H9 (cell line): Measurements from ENCODE around the gene LPGAT1. TPM values are rescaled to one million over a fixed set of nuclear protein-coding genes. Genes with fewer than 3 reads are reported as not detected.

Experiments
- DNase-seq: peaks from one replicate; pipeline ENCODE4 v3.0.0-alpha.2; 2017
- H2AFZ ChIP-seq: one replicate; pipeline ENCODE4 v1.6.1; 2013; ENCODE audit warnings: mild to moderate bottlenecking, low read length, control low read depth, moderate library complexity
- H2AK5ac ChIP-seq: 2 replicates; pipeline ENCODE4 v1.6.1; 2013; ENCODE audit warnings: low read length, control low read depth, mixed read lengths; ENCODE audit not compliant: insufficient read length
- H2BK120ac ChIP-seq: one replicate; pipeline ENCODE4 v1.6.1; 2013; ENCODE audit warnings: low read depth, mild to moderate bottlenecking, low read length, control low read depth, inconsistent platforms; ENCODE audit not compliant: poor library complexity, severe bottlenecking
- H2BK12ac ChIP-seq: 2 replicates; pipeline ENCODE4 v1.6.1; 2013; ENCODE audit warnings: low read length, control low read depth, mixed read lengths, low read depth; ENCODE audit not compliant: insufficient read length
- H2BK15ac ChIP-seq: 2 replicates; pipeline ENCODE4 v1.6.1; 2013; ENCODE audit warnings: low read depth, low read length, control low read depth
- H2BK20ac ChIP-seq: one replicate; pipeline ENCODE4 v1.6.1; 2013; ENCODE audit warnings: low read depth, mild to moderate bottlenecking, low read length, control low read depth, inconsistent platforms; ENCODE audit not compliant: poor library complexity, severe bottlenecking
- H2BK5ac ChIP-seq: 2 replicates; pipeline ENCODE4 v1.6.1; 2013; ENCODE audit warnings: low read length, control low read depth, mixed read lengths; ENCODE audit not compliant: insufficient read length
- H3K14ac ChIP-seq: 2 replicates; pipeline ENCODE4 v1.6.1; 2013; ENCODE audit warnings: low read length, control low read depth; ENCODE audit not compliant: insufficient read depth
- H3K18ac ChIP-seq: 2 replicates; pipeline ENCODE4 v1.6.1; 2013; ENCODE audit warnings: low read depth, mild to moderate bottlenecking, mixed read lengths, low read length, control low read depth; ENCODE audit not compliant: insufficient read length
- H3K23ac ChIP-seq: 2 replicates; pipeline ENCODE4 v1.6.1; 2013; ENCODE audit warnings: low read length, control low read depth, mixed read lengths, low read depth; ENCODE audit not compliant: insufficient read length
- H3K23me2 ChIP-seq: 2 replicates; pipeline ENCODE4 v1.6.1; 2013; ENCODE audit warnings: low read depth, mild to moderate bottlenecking, mixed read lengths, low read length, control low read depth; ENCODE audit not compliant: insufficient read length, poor library complexity, severe bottlenecking
- H3K27ac ChIP-seq: 2 replicates; pipeline ENCODE4 v1.5.1; 2013; ENCODE audit warnings: low read length, control low read depth, mixed read lengths, low read depth; ENCODE audit not compliant: insufficient read length
- H3K27me3 ChIP-seq: 2 replicates; pipeline ENCODE4 v1.6.1; 2013; ENCODE audit warnings: low read length, control low read depth, inconsistent platforms; ENCODE audit not compliant: insufficient read depth
- H3K4ac ChIP-seq: 2 replicates; pipeline ENCODE4 v1.6.1; 2013; ENCODE audit warnings: low read depth, mild to moderate bottlenecking, control low read depth, inconsistent platforms, low read length, moderate library complexity
- H3K4me1 ChIP-seq: 2 replicates; pipeline ENCODE4 v1.6.1; 2013; ENCODE audit warnings: low read length, control low read depth, inconsistent platforms; ENCODE audit not compliant: insufficient read depth
- H3K4me2 ChIP-seq: 2 replicates; pipeline ENCODE4 v1.6.1; 2013; ENCODE audit warnings: low read length, control low read depth, mixed read lengths; ENCODE audit not compliant: insufficient read length, insufficient read depth
- H3K56ac ChIP-seq: 2 replicates; pipeline ENCODE4 v1.6.1; 2013; ENCODE audit warnings: low read depth, mild to moderate bottlenecking, mixed read lengths, low read length, control low read depth; ENCODE audit not compliant: insufficient read length
- H3K79me1 ChIP-seq: 2 replicates; pipeline ENCODE4 v1.6.1; 2013; ENCODE audit warnings: low read depth, mild to moderate bottlenecking, moderate library complexity, low read length, control low read depth, inconsistent platforms; ENCODE audit not compliant: insufficient read depth, poor library complexity, severe bottlenecking
- H3K79me2 ChIP-seq: 2 replicates; pipeline ENCODE4 v1.6.1; 2013; ENCODE audit warnings: low read length, control low read depth, inconsistent platforms; ENCODE audit not compliant: insufficient read depth
- H3K9ac ChIP-seq: 2 replicates; pipeline ENCODE4 v1.6.1; 2013; ENCODE audit warnings: low read length, control low read depth, mixed read lengths; ENCODE audit not compliant: insufficient read length; ENCODE audit errors: extremely low read depth
- H3K9me3 ChIP-seq: one replicate; pipeline ENCODE4 v1.6.1; 2013; ENCODE audit warnings: low read depth, low read length, inconsistent platforms; ENCODE audit not compliant: control insufficient read depth
- H3T11ph ChIP-seq: one replicate; pipeline ENCODE4 v1.6.1; 2013; ENCODE audit warnings: mild to moderate bottlenecking, low read length, control low read depth, inconsistent platforms
- H4K20me1 ChIP-seq: one replicate; pipeline ENCODE4 v1.6.1; 2013; ENCODE audit not compliant: control insufficient read depth, insufficient read length, insufficient read depth
- H4K5ac ChIP-seq: 2 replicates; pipeline ENCODE4 v1.6.1; 2013; ENCODE audit warnings: low read depth, mild to moderate bottlenecking, mixed read lengths, low read length, control low read depth; ENCODE audit not compliant: insufficient read length
- H4K8ac ChIP-seq: replicated peaks from 2 replicates; pipeline ENCODE4 v1.6.1; 2013; ENCODE audit warnings: low read length, control low read depth, mixed read lengths, low read depth; ENCODE audit not compliant: insufficient read length
- H4K91ac ChIP-seq: 2 replicates; pipeline ENCODE4 v1.6.1; 2013; ENCODE audit warnings: low read depth, mild to moderate bottlenecking, moderate library complexity, mixed read lengths, low read length, control low read depth; ENCODE audit not compliant: insufficient read length
- H3K27ac Mint-ChIP-seq, 3 experiments: 2 replicates in 2 of 3; 3 replicates in 1 of 3; pipeline ENCODE4 v1.8.0; 2020 to 2021; ENCODE audit warnings: mixed read lengths in 3 of 3, mild to moderate bottlenecking in 1 of 3, moderate library complexity in 1 of 3
- H3K27me3 Mint-ChIP-seq: 2 replicates; pipeline ENCODE4 v1.8.0; 2021; ENCODE audit warnings: low read depth, mild to moderate bottlenecking, moderate library complexity, mixed read lengths
- H3K36me3 Mint-ChIP-seq, 3 experiments: 2 replicates in 2 of 3; 3 replicates in 1 of 3; pipeline ENCODE4 v1.8.0; 2020 to 2021; ENCODE audit warnings: low read depth in 3 of 3, mixed read lengths in 3 of 3; ENCODE audit not compliant: insufficient read depth in 1 of 3
- H3K4me1 Mint-ChIP-seq, 2 experiments: 2 replicates each; pipeline ENCODE4 v1.8.0; 2020; ENCODE audit warnings: mixed read lengths in 2 of 2
- H3K4me3 Mint-ChIP-seq, 2 experiments: 2 replicates in 1 of 2; 3 replicates in 1 of 2; pipeline ENCODE4 v1.8.0; 2020 to 2021; ENCODE audit warnings: mild to moderate bottlenecking in 2 of 2, mixed read lengths in 2 of 2, moderate library complexity in 1 of 2
- H3K9me3 Mint-ChIP-seq, 2 experiments: 2 replicates in 1 of 2; 3 replicates in 1 of 2; pipeline ENCODE4 v1.8.0; 2020; ENCODE audit warnings: mild to moderate bottlenecking in 2 of 2, mixed read lengths in 2 of 2, moderate library complexity in 1 of 2
- CTCF ChIP-seq: fragments of 200-600 bp; sonication (generic); conservative IDR thresholded peaks from 3 replicates; pipeline ENCODE4 v1.8.0; 2021; ENCODE audit warnings: antibody characterized with exemption, mild to moderate bottlenecking
- WGBS: extraction: QIAGEN DNeasy Blood & Tissue Kit; methylation state at CpG from one replicate; pipeline ENCODE4 v1.1.7; 2013; ENCODE audit warnings: missing lambda C conversion rate, low lambda C conversion rate, mixed read lengths; ENCODE audit not compliant: insufficient read length; ENCODE audit errors: extremely low coverage; 5-methylcytosine and 5-hydroxymethylcytosine counted together
- total RNA-seq: library from RNA; stranded (reverse); gene quantifications from 2 replicates; pipeline ENCODE4 v1.2.1, GENCODE V29; 2021

LPGAT1 gene
- total RNA-seq, 1 experiment from 2014 or later, result 12.2 TPM

DNA sequence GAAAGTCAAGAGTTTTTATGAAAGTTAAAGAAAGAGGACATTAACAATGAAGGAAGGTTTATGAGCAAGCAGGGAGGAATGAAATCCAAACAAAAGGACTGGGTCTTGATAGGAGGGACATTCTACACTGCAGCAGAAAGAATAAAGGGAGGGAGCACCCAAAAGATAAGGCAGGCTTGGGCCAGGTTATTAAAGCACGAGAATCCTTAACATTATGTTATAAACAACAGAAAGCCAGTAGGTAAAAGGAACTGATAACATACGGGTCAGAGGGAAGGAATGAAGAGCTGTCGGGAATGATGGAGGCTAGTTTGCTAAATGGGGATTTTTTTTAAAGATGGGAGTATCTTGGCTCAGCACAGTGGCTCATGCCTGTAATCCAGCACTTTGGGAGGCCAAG, 19.4 kb downstream of the LPGAT1 start:
- Histone ChIP-seq H3T11ph (no peak overlapping the region), H3K4me1 (no peaks in the 10 kb centered on the region), H2BK15ac (no peak overlapping the region), H2AFZ (no peak overlapping the region), H2BK20ac (no peak overlapping the region), H2BK5ac (no peak overlapping the region), H3K18ac (no peak overlapping the region), H2BK120ac (no peak overlapping the region), H3K56ac (no peak overlapping the region), H3K4me2 (no peak overlapping the region), H3K14ac (no peak overlapping the region), H3K9me3 (no peaks in the 10 kb centered on the region), H3K23ac (no peak overlapping the region), H3K4ac (no peak overlapping the region), H3K27me3 (no peaks in the 10 kb centered on the region), H3K23me2 (no peaks in the 10 kb centered on the region), H3K27ac (no peak overlapping the region), H4K20me1 (no peaks in the 10 kb centered on the region), H2BK12ac (no peak overlapping the region), H4K5ac (no peak overlapping the region), H3K79me2 (no peaks in the 10 kb centered on the region), H3K79me1 (no peaks in the 10 kb centered on the region), H4K8ac (no peak overlapping the region), H3K9ac (no peak overlapping the region), H4K91ac (no peak overlapping the region), H2AK5ac (no peak overlapping the region)
- H3K27me3 Mint-ChIP-seq, result no peaks in the 10 kb centered on the region
- H3K4me1 Mint-ChIP-seq, result no peaks in the 10 kb centered on the region
- DNase-seq, result no peak
- no peak overlapping the region for H3K27ac Mint-ChIP-seq
- H3K9me3 Mint-ChIP-seq, result peaks cover 0 to 7% of the 10 kb centered on the region in 2 experiments; a peak in 2 of 5 replicates
- WGBS, result no CpG with 5 or more reads among the region's 3 CpGs
- H3K36me3 Mint-ChIP-seq, result peaks cover 12 to 24% (median 19%) of the 10 kb centered on the region in 3 experiments
- TF ChIP-seq CTCF, result no peak
- H3K4me3 Mint-ChIP-seq, result no peak overlapping the region
